Fibroblast of the aortic adventitia (primary cell): ENCODE results near the gene SLC9A9. TPM values are rescaled to one million over a fixed set of nuclear protein-coding genes. Genes with fewer than 3 reads are reported as not detected.

ENCODE experiments used
- DNase-seq: peaks from one replicate; pipeline ENCODE4 v3.0.0-alpha.2; 2010; ENCODE audit warnings: low read depth
- H3K4me3 ChIP-seq: 2 replicates; pipeline ENCODE4 v1.5.1; 2011; ENCODE audit warnings: low read depth, mild to moderate bottlenecking, control low read depth, low read length, moderate library complexity
- total RNA-seq: library from RNA; depleted of rRNA; stranded (reverse); fragments of >200 nt; gene quantifications from 2 replicates; pipeline ENCODE4 v1.2.3, GENCODE V29; 2012; ENCODE audit warnings: low replicate concordance
- TF ChIP-seq, protein P1 (sequence below): IDR thresholded peaks from 2 replicates; pipeline ENCODE4 v1.5.1; 2011; ENCODE audit warnings: mild to moderate bottlenecking, low read length, control low read depth, inconsistent platforms; ENCODE audit not compliant: insufficient read depth

SLC9A9 gene
- total RNA-seq, 1 donor: 23.8 TPM

DNA sequence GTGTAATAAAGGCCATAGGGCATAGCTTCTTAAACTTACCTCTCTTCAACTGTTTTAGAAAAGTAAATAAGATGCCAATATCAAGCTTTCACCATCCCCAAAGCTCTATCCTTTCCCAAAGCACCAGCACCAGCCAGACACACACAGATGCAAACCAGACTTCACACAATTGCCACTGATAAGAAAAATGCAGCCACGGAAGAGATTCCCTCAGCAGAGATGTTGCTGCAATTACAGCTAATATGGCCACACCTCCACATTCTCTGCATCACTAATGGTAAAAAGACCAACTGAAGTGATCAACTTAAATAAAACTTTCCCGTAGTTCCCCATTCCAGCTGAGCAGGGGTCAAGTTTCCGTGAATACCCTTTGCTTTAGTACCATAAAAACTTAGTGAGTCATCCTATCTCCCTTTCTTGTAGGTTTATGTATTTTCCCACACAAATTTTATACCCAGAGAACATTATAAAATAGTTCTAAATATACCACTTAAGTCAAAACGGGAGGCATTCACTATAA, 64.4 kb downstream of the SLC9A9 start:
- TF ChIP-seq, protein P1, sequence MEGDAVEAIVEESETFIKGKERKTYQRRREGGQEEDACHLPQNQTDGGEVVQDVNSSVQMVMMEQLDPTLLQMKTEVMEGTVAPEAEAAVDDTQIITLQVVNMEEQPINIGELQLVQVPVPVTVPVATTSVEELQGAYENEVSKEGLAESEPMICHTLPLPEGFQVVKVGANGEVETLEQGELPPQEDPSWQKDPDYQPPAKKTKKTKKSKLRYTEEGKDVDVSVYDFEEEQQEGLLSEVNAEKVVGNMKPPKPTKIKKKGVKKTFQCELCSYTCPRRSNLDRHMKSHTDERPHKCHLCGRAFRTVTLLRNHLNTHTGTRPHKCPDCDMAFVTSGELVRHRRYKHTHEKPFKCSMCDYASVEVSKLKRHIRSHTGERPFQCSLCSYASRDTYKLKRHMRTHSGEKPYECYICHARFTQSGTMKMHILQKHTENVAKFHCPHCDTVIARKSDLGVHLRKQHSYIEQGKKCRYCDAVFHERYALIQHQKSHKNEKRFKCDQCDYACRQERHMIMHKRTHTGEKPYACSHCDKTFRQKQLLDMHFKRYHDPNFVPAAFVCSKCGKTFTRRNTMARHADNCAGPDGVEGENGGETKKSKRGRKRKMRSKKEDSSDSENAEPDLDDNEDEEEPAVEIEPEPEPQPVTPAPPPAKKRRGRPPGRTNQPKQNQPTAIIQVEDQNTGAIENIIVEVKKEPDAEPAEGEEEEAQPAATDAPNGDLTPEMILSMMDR: no peak
- peak; percentile 27 for DNase-seq
- no peak overlapping the region for H3K4me3 ChIP-seq

DNA sequence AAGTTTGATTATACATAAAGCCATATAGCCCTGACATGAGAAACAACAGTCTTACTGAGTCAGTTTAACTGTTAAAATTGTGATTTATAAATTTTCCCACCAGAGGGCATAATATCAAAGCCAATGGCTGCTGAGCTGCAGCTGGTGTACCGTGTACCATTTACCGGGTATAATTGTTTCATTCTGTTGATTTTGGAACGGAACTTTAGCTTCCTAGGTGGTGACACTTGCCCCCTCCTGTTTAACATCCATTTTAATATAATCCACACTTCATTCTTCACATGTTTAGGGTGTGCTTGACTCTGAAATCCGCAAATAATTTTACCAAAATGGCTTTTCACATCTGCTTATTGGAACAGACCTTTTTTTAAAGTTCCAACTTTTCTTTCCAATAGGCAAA, 72.8 kb downstream of the SLC9A9 start:
- TF ChIP-seq, protein P1: peak; percentile 64
- DNase-seq: peak; percentile 67
- peak overlapping the region; percentile 13 for H3K4me3 ChIP-seq

DNA sequence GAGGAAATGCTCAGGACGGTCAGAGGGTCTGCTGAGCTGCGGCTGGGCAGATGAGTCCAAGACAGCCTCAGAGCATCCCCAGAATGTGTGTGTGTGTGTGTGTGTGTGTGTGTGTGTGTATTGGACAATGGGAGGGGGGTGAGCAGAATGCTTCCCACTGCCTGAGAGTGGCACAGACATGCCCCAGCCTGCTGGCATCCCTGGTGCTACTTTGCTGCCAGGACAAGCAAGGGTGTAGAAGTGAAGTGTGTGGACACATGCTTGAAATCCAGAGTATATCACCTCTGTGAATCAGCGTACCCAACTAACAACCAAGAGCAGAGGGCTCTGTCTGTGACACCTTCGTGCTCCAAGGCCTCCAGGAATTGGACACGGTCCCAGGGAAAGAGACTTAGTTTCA, 76.3 kb downstream of the SLC9A9 start:
- no peak for DNase-seq
- TF ChIP-seq, protein P1: no peak
- no peak overlapping the region for H3K4me3 ChIP-seq

DNA sequence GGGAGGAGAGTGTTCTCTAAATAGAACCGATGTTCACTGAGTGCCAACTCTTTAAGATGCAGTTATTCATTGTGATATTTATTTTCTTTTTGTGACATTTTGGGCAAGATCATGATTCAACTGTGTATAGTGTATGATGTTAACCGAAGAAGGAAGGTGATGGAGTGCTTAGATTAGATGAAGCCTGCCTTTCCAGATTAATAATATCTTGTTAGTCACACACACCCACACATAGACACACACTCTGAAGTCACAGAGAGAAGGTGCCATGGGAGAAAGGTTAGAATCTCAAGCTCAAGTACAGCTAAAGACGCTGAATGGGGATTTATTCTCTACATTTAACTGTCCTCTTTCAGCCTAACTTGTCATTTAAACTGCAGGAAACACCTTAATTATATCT, 77.0 kb downstream of the SLC9A9 start:
- TF ChIP-seq, protein P1: no peak
- H3K4me3 ChIP-seq: no peak overlapping the region
- peak; percentile 22 for DNase-seq

DNA sequence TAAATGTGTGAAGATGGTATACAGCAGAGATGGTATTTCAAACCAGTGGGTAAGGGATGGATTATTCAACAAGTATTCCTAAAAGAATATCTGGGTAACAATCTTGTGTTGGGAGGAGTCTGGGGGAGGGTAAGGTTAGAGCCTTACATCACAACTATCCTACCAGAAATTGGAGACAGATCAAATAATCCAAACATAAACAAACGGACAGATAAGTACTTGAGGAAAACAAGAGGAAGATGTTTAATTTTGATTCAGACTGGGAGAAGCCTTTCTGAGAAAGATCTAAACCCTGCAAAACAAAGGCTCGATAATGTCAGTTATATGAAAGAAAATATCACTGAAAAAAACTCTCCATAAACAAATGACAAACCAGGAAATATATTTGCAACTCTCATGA, 77.9 kb downstream of the SLC9A9 start:
- DNase-seq: no peak
- no peak overlapping the region for H3K4me3 ChIP-seq
- TF ChIP-seq, protein P1: no peak

DNA sequence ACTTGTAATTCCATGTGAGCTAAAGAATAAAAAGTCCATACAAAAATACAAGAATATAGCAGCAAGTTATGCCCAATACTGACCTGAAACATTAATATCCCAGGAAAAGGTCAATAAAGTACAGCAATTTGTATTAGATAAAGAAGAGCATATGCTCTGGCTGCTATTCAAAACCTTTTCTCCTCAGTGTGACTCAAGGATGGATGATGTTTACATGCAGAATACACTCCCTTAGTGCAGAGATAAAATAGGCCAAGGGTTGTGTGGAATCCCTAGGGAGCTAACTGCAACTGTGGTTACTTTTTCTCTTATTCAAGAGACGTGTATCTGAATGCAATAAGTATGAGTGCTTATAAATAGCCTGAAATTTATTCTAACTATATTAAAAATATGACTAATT, 78.7 kb downstream of the SLC9A9 start:
- TF ChIP-seq, protein P1: no peak
- peak; percentile 92 for DNase-seq
- H3K4me3 ChIP-seq: no peak overlapping the region

DNA sequence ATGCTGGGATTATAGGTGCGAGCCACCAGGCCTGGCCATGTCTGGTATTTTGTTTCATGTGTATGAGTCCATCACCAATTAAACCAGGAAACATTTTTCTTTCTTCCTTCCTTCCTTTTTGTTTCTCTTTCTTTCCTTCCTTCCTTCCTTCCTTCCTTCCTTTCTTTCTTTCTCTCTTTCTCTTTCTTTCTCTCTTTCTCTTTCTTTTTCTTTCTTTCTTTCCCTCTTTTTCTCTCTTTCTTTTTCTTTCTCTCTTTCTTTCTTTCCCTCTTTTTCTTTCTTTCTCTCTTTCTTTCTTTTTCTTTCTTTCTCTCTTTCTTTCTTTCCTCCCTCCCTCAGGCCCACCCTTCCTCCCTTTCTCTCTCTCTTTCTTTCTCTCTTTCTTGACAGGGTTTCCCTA, 83.4 kb downstream of the SLC9A9 start:
- TF ChIP-seq, protein P1: no peak
- H3K4me3 ChIP-seq: no peak overlapping the region
- no peak for DNase-seq
